ENCODE data around the gene CASP4. TPM values are rescaled to one million over a fixed set of nuclear protein-coding genes. Genes with fewer than 3 reads are reported as not detected.

The CASP4 gene
- total RNA-seq, 1 donor from 2014 or later = 15.1 TPM

GRCh38 chr11:104899226-104899625 is 69.1 kb downstream of the CASP4 start:
- intact Hi-C loops (cut with DNase I) = no loop called here
- ATAC-seq (no peak), DNase-seq (ENCODE audit: missing footprints) (no peak)

- DNase-seq (ENCODE audit: missing footprints) (no peak), ATAC-seq (peak; percentile 56)
- intact Hi-C loops (cut with DNase I) = no loop called here
Measured at GRCh38 chr11:104898685-104899013, 69.7 kb downstream of the CASP4 start.

GRCh38 chr11:104897891-104898684 is 70.3 kb downstream of the CASP4 start, which contains the start of gene CASP12:
Gene CASP12 (minus strand): TSS chr11:104898460.
- intact Hi-C loops (cut with DNase I) = no loop called here
- DNase-seq (ENCODE audit: missing footprints) = no peak
- ATAC-seq = peak; percentile 68

GRCh38 chr11:104895634-104896033 is 72.7 kb downstream of the CASP4 start:
- intact Hi-C loops (cut with DNase I) = no loop called here
- DNase-seq (ENCODE audit: missing footprints) = no peak
- peak; percentile 55 for ATAC-seq

GRCh38 chr11:104893876-104894275 is 74.5 kb downstream of the CASP4 start:
- DNase-seq (ENCODE audit: missing footprints) (no peak), ATAC-seq (no peak)
- intact Hi-C loops (cut with DNase I) = no loop called here

Other genes with a start within 250 kb of the CASP4 start
- 0.22 TPM for gene CASP12, start 70.1 kb downstream of the CASP4 start, total RNA-seq
- not detected for gene CASP5, start 54.6 kb upstream of the CASP4 start, total RNA-seq
- 11.9 TPM for gene CASP1, start 66.6 kb upstream of the CASP4 start, total RNA-seq
- gene CARD16, start 76.8 kb upstream of the CASP4 start, total RNA-seq = 9.2 TPM
- 0.89 TPM for gene CARD18, start 171.2 kb upstream of the CASP4 start, total RNA-seq